Measurements from ENCODE around the gene ARMC9.

The ARMC9 gene

GRCh38 chr2:231353469-231353868, 155.0 kb downstream of the ARMC9 start:
- no peak for DNase-seq (ENCODE audit: low spot score in 2 of 2)
- H3K9me3 Mint-ChIP-seq, result no peaks in the 10 kb centered on the region
- no peaks in the 10 kb centered on the region for H3K36me3 Mint-ChIP-seq
- no peak overlapping the region for H3K27ac Mint-ChIP-seq
- no peak for ATAC-seq
- H3K4me1 Mint-ChIP-seq, result no peaks in the 10 kb centered on the region
- no peak overlapping the region for H3K4me3 Mint-ChIP-seq

DNA sequence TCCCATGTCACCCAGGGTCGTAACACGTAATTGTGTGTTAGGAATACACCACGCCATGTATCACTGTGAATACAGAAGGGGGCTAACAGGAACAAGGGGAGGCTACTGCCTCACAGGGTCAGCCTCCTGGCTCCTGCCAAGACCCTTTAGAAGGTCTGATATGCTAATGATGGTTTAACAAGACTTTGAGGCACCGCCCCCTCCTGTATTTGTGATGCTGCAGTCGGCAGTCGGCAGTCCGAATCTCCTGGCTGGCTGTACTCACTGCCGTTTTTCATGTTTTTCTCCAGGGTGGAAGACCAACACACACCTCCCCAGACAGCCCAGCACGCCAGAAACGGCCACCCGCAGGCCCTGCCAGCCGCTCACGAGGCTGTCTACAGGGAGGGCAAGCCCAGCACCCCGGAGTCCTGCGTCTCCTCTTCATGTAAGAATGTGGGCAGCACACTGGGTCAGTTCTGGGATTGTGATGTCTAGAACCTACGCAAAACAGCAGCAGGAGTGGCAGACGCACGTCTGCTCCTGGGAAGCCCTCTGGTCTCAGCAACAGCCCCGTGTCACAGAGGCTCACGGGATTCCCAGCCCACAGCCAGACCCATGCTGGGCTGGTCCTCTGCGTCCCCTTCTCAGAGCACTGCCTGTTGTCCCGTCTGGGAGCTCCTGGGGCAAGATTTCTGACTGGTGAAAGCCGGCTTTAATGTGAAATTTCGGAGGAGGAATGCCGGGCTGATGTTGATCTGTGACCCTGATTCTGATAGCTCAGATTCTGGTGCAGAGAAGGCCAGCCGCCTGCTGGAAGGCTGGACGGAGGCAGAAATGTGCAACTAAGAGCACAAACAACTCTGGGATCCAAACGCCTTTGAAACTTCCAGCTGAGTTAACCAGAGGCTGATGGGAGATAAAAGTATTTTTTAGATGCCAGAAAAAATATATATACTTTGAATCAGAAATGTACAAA, 157.4 kb downstream of the ARMC9 start:
- no peaks in the 10 kb centered on the region for H3K36me3 Mint-ChIP-seq
- no peaks in the 10 kb centered on the region for H3K9me3 Mint-ChIP-seq
- DNase-seq (ENCODE audit: low spot score in 2 of 2), result no peak
- H3K4me1 Mint-ChIP-seq, result no peaks in the 10 kb centered on the region
- H3K27ac Mint-ChIP-seq, result no peak overlapping the region
- no peak for ATAC-seq
- H3K4me3 Mint-ChIP-seq, result no peak overlapping the region

DNA sequence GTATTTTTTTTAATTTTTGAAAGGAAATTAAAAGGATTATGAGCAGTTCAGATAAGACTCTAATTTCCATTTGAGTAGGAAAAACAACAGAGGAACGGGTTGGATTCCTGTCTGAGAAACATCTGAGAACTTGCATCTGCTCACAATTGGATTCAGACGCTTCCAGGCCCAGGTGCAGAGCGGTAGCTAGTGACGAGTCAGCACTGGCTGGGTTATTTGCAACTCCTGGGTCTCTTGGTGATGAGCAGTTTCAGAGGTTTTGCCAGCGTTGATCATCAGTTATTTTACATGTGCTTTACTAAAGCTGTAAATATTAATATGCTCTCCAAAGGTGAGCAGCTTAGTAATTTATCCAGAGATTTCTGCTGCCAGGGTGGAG, 158.0 kb downstream of the ARMC9 start:
- no peaks in the 10 kb centered on the region for H3K36me3 Mint-ChIP-seq
- ATAC-seq (no peak), DNase-seq (ENCODE audit: low spot score in 2 of 2) (no peak)
- H3K4me3 Mint-ChIP-seq, result no peak overlapping the region
- no peak overlapping the region for H3K27ac Mint-ChIP-seq
- H3K4me1 Mint-ChIP-seq, result peaks cover 1% of the 10 kb centered on the region
- H3K9me3 Mint-ChIP-seq, result no peaks in the 10 kb centered on the region

- Mint-ChIP-seq H3K4me3 (no peak overlapping the region), H3K4me1 (peaks cover 7% of the 10 kb centered on the region), H3K36me3 (no peaks in the 10 kb centered on the region), H3K27ac (no peak overlapping the region), H3K9me3 (no peaks in the 10 kb centered on the region)
- no peak for ATAC-seq
- DNase-seq (ENCODE audit: low spot score in 2 of 2), result no peak
Measured at GRCh38 chr2:231357048-231357447, 158.6 kb downstream of the ARMC9 start.

GRCh38 chr2:231357931-231358330, 159.5 kb downstream of the ARMC9 start:
- no peaks in the 10 kb centered on the region for H3K36me3 Mint-ChIP-seq
- peaks cover 16% of the 10 kb centered on the region for H3K4me1 Mint-ChIP-seq
- ATAC-seq, result no peak
- no peak overlapping the region for H3K4me3 Mint-ChIP-seq
- no peak for DNase-seq (ENCODE audit: low spot score in 2 of 2)
- no peaks in the 10 kb centered on the region for H3K9me3 Mint-ChIP-seq
- H3K27ac Mint-ChIP-seq, result no peak overlapping the region

DNA sequence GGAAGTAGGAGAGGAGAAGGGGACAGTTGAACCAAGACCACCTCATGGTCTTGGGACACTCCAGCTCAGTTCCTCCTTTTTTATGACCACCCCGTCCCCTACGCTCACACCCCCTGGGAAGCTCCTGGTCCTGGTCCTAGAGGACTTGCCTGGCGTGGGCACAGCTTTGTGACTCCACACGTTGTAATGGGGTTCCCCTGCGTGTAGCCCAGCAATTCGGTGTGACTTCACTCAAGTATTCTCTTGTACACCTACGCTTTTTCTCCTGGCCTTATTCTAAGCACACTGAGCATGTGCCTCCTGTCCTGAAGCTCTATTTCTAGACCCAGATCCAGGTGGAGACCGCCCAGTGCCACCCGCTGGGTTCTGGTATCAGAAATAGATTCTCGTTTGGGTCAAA, 161.0 kb downstream of the ARMC9 start:
- no peak overlapping the region for H3K4me3 Mint-ChIP-seq
- H3K4me1 Mint-ChIP-seq, result peaks cover 19% of the 10 kb centered on the region
- H3K27ac Mint-ChIP-seq, result no peak overlapping the region
- no peaks in the 10 kb centered on the region for H3K36me3 Mint-ChIP-seq
- H3K9me3 Mint-ChIP-seq, result no peaks in the 10 kb centered on the region
- no peak for ATAC-seq
- DNase-seq (ENCODE audit: low spot score in 2 of 2), result no peak

GRCh38 chr2:231359948-231360347, 161.5 kb downstream of the ARMC9 start:
- H3K4me3 Mint-ChIP-seq, result no peak overlapping the region
- no peaks in the 10 kb centered on the region for H3K36me3 Mint-ChIP-seq
- no peak for ATAC-seq
- no peak for DNase-seq (ENCODE audit: low spot score in 2 of 2)
- no peak overlapping the region for H3K27ac Mint-ChIP-seq
- H3K4me1 Mint-ChIP-seq, result peaks cover 19% of the 10 kb centered on the region
- H3K9me3 Mint-ChIP-seq, result no peaks in the 10 kb centered on the region

- H3K4me1 Mint-ChIP-seq, result peaks cover 19% of the 10 kb centered on the region
- no peak for ATAC-seq
- H3K4me3 Mint-ChIP-seq, result no peak overlapping the region
Measured at GRCh38 chr2:231360401-231360800, 162.0 kb downstream of the ARMC9 start.

GRCh38 chr2:231360881-231361371, 162.5 kb downstream of the ARMC9 start:
- DNase-seq (ENCODE audit: low spot score in 2 of 2) (no peak), ATAC-seq (no peak)
- Mint-ChIP-seq H3K4me3 (no peak overlapping the region), H3K27ac (peak overlapping the region; percentile 91), H3K36me3 (no peaks in the 10 kb centered on the region), H3K9me3 (no peaks in the 10 kb centered on the region), H3K4me1 (peaks cover 19% of the 10 kb centered on the region)

More at GRCh38 chr2:231360401-231360800, 162.0 kb downstream of the ARMC9 start:
- no peaks in the 10 kb centered on the region for H3K36me3 Mint-ChIP-seq
- DNase-seq (ENCODE audit: low spot score in 2 of 2), result no peak
- H3K9me3 Mint-ChIP-seq, result no peaks in the 10 kb centered on the region
- no peak overlapping the region for H3K27ac Mint-ChIP-seq

DNA sequence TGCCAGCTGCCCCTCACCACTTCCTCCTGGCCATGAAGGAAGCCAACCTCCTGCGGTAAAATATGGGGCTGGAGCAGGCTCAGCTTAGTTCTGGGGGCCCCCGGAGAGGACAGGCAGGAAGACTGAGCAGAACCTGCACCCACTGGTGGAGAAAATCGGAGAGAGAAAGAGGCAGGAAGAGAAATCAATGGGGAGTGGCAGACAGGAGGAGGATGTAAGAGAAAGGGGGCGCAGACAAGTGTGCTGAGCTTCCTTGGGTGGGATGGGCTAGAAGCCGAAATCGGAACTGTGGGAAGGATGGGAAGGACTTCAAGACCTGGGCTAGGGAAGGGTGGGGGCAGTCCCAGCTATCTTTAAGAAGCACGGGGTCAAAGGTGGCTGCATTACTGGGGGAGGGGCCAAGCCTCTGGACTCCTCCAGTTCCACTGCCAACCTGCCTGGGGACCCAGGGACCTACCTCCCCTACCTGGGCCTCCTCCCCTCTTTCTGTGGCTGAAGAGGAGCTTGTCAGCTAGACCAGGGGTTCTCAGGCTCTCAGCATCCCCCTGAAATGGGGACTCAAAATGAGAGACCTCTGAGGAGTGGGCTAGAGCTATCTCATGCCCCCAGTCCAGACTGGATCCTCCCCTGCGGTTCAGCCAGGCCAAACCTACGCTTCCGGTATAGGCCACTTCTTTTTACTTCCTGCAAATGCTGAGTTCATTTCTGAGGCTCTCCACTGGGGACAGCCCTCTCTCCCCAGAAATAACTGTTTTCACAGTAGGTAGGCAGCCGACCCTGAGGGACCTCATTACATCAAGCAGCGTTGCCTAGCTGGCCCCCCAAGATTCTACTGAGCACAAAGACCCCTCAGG, 163.5 kb downstream of the ARMC9 start:
- H3K4me1 Mint-ChIP-seq, result peaks cover 19% of the 10 kb centered on the region
- no peaks in the 10 kb centered on the region for H3K9me3 Mint-ChIP-seq
- ATAC-seq (peak; percentile 74), DNase-seq (ENCODE audit: low spot score in 2 of 2) (peak in 1 of 2 donors; percentile 56)
- H3K36me3 Mint-ChIP-seq, result no peaks in the 10 kb centered on the region
- peak overlapping the region; percentile 91 for H3K27ac Mint-ChIP-seq
- H3K4me3 Mint-ChIP-seq, result peak overlapping the region; percentile 13

DNA sequence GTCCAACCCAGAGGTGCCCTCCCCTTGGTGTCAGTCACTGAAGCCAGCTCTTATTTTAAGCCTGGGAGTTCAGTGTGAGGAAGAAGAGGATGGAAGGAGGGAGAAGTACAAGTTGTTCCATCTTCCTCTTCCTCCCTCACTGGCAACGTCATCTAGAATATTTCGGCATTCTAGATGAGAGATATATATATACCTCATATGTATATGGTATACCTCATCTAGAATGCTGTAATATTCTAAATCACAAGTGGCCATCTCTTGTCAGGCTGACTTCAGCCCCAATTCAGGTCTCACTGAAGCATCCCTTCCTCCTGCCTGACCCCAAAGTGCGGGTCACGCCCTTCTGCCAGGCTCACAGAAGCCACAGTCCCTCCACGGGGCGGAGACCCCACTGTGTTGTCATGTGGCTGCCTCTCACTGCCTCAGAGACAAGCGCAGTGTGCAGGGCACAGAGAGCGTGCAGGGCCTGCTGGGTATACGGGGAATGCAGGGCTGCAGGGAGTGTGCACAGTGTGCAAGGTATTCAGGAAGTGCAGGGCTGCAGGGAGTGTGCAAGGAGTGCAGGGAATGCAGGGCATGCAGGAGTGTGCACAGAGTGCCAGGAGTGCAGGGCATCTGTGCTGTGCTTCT, 164.2 kb downstream of the ARMC9 start:
- peak overlapping the region; percentile 13 for H3K4me3 Mint-ChIP-seq
- peaks cover 19% of the 10 kb centered on the region for H3K4me1 Mint-ChIP-seq
- DNase-seq (ENCODE audit: low spot score in 2 of 2) (no peak), ATAC-seq (no peak)
- H3K27ac Mint-ChIP-seq, result peak overlapping the region; percentile 91
- H3K36me3 Mint-ChIP-seq, result no peaks in the 10 kb centered on the region
- no peaks in the 10 kb centered on the region for H3K9me3 Mint-ChIP-seq

DNA sequence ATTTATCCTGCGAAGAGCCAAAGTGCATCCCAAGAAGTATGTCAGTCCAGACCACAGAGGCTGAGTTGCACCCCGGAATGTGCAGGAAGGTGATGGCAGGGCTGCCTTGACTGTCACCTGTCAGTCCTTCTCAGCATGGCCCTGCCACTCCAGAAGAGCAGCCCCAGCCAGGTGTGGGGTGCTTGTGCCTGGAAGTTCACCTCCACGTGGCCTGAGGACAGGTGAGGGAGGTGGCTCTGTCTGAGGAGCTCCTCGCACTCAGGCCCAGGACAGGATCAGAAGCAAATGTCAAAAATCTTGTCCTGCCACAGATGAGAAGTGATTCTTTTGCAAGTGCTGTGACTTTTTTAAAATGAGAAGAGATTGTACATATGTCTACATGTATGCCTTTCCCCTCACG, 165.6 kb downstream of the ARMC9 start:
- Mint-ChIP-seq H3K36me3 (no peaks in the 10 kb centered on the region), H3K4me1 (peaks cover 19% of the 10 kb centered on the region), H3K9me3 (no peaks in the 10 kb centered on the region), H3K27ac (no peak overlapping the region), H3K4me3 (no peak overlapping the region)
- ATAC-seq (no peak), DNase-seq (ENCODE audit: low spot score in 2 of 2) (no peak)

- no peak overlapping the region for H3K27ac Mint-ChIP-seq
- H3K36me3 Mint-ChIP-seq, result no peaks in the 10 kb centered on the region
- peaks cover 19% of the 10 kb centered on the region for H3K4me1 Mint-ChIP-seq
- no peaks in the 10 kb centered on the region for H3K9me3 Mint-ChIP-seq
- no peak overlapping the region for H3K4me3 Mint-ChIP-seq
- DNase-seq (ENCODE audit: low spot score in 2 of 2), result no peak
- no peak for ATAC-seq
Measured at GRCh38 chr2:231364961-231365810, 166.8 kb downstream of the ARMC9 start.

DNA sequence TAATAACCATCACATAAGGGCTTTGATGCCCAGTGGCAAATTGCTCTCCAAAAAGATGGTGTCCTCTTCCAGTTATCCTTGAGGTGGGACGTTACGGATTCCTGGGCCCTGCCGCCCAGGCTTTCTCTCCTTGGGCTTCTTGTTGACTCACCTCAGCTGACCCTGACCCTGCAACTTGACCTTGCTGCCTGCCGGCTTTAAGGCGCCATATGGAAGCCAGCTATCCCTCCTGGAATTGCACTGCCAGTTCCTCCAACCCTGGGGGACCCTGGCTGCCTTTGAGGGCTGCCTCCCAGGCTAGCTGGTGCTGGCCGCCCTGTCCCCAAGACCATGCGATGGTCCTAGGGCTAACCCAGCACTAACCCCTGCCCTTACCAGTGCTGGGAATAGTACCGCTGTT, 168.7 kb downstream of the ARMC9 start:
- H3K36me3 Mint-ChIP-seq, result no peaks in the 10 kb centered on the region
- ATAC-seq (no peak), DNase-seq (ENCODE audit: low spot score in 2 of 2) (no peak)
- H3K9me3 Mint-ChIP-seq, result no peaks in the 10 kb centered on the region
- H3K4me1 Mint-ChIP-seq, result peaks cover 11% of the 10 kb centered on the region
- no peak overlapping the region for H3K4me3 Mint-ChIP-seq
- H3K27ac Mint-ChIP-seq, result no peak overlapping the region

All from stimulated activated effector memory CD8-positive, alpha-beta T cell treated with anti-CD3 and anti-CD28 coated beads, Interleukin-12 subunit alpha, Interleukin-12 subunit beta, amount 100 ng/mL, for 72 hours (primary cell).